IPS-NIHi7 (cell line): Measurements from ENCODE around the gene NRARP.
"Not testable (repeated sequence)": the region's sequence is repeated elsewhere in the genome, so short reads cannot be mapped to it uniquely, and the experiment has no call there.

Experiments used
- DNase-seq: peaks from one replicate; pipeline ENCODE4 v3.0.0; 2012; ENCODE audit warnings: mixed read lengths; ENCODE audit errors: extremely low spot score

NRARP gene, protein sequence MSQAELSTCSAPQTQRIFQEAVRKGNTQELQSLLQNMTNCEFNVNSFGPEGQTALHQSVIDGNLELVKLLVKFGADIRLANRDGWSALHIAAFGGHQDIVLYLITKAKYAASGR

DNA sequence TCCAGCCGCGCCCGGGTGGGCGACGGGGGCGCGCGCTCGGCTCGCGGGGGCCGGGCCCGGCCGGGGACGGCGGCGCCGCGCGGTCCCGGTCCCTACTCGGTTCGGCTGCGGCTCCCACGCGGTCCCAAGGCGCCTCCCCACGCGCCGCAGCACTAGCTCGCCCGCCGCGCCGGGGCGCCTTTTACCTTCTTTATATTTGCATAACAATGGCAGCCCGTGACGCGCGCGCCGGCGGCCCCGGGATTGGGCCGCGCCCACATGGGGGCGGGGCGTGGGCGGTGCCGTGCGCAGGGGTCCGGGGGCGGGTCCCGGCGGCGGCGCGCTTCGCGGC is at the start of gene NRARP:
Gene NRARP (minus strand): TSS at position 154 of the 331 bp plus-strand sequence. CDS start 343 bp downstream, outside the sequence.
- DNase-seq = peak; percentile 79

DNA sequence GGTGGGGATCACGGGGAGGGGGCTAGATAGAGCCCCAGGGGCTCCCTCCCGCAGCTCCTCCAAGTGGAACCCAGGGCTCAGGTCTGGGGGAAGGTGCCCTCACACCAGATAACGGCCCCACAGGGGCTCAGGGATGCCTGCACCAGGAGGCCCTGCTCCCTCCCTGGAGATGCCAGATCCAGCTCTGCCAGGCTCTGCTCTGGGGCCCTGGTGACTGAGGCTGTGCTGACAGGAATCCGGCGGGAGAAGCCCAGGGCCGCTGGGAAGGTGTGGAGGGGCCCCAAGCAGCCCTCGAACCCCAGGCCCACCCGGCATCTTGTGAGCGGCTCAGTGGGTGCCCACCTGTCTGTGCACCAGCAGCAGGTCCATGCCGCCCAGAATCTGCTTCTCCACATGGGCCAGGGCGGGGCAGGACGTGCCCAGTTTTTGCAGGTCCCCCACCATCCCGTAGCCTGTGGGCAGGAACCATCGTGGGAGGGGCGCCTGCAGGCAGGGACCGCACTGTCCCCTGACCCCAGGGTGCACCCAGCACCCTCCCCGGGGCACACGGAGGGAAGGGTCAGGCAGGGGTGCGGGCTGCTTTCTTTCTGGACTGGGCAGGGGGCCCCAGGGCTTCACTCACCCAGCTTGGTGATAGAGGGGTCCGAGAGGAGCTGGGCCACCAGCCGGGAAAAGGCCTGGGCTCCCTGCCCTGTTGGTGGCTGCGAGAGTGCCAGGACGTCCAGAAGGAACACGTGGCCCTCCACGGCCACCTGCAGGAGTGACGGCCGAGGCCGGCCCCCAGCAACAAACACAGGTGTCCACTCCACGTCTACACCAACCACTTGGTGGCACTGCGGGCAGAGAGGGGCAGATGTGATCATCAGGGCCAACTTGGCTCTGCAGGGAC is 48.9 kb upstream of the NRARP start:
- no peak for DNase-seq

DNA sequence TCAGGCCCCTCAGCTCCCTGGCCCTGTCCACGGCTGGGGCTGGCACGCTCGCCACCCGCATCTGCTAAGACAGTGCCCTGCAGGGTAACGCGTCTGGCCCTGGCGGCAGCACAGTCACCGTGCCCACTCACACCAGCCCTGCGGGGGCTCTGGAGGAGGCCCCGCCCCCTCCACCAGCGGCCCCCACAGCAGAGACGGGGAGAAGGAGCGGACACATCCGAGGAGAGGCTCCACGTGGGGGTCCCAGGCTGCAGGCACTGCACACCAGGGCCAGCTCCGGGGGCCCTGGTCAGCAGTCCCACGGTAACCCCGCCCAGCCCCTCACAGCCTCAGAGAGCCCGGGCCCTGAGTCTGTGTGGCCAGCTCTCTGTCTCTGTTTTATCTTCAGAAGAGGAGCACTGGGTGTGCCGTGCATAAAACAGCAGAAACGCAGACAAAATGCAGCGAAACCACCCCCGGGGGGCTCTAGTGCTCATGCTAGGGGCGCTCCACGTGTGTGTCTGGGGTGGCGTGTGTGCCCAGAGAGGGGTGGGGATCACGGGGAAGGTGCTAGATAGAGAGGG is 47.5 kb upstream of the NRARP start:
- no peak for DNase-seq

DNA sequence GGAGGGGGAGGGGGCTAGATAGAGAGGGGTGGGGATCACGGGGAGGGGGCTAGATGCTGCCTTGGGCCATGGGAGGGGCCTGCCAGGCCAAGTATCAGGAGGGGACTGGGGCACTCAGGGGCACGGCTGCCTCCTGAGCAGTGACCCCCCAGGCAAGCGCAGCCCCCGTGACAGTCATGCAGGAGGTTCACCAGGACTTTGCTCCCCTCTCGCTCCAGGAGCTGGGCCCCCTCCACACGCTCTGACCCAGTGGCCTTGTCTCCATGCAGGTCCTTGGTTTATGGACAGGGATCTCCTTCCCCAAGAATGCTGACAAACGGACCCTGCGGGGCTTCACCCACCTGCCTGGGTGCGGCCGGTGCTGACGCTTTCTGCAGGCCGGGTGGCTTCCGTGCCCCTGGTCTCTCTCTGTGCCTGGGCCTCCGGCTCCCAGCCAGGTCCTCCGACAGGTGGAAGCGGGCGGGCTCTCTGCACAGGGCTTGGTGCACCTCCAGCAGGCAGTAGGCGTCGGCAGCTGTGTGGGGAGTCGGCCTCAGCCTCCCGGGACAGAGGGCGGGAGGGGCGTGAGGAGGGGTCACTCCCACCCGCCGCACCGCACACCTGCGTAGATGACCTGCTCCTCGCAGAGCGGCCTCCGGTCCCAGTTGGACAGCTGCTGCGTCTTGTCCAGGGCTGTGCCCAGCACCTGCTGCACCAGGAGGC is 46.8 kb upstream of the NRARP start:
- no peak for DNase-seq

DNA sequence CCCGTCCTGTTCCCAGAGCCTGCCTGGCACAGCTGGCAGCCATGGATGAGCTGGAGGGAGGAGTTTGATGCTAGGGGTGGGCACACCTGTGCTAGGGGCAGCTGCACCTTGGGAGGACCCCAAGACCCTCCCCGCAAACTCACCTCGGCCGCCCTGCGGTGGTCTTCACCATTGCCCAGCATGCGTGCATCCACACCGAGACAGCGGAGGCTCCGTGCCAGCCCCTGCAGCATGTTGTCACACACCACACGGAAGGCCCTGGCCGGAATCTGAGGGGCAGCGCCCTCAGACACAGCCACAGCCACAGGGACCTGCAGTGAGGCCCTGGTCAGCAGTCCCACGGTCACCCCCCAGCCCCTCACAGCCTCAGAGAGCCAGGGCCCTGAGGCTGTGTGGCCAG is 45.9 kb upstream of the NRARP start:
- DNase-seq = no peak

DNA sequence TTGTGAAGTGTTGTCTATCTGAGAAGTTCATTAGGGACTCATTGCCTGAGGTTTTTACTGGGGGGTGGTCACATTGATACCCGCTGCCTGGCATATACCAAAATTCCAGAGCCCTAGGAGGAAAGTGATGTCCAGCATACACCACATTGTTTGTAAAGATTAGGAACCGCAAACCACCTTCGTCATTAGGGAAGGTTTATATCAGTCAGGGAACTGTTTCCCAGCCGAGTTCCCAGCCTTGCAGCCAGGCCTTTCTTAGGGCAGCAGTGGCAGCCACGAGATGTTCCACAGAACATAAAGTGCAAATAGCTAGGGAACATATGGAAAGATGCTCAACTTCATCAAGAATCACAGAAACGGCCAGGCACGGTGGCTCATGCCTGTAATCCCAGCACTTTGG is 40.4 kb upstream of the NRARP start:
- no peak for DNase-seq

DNA sequence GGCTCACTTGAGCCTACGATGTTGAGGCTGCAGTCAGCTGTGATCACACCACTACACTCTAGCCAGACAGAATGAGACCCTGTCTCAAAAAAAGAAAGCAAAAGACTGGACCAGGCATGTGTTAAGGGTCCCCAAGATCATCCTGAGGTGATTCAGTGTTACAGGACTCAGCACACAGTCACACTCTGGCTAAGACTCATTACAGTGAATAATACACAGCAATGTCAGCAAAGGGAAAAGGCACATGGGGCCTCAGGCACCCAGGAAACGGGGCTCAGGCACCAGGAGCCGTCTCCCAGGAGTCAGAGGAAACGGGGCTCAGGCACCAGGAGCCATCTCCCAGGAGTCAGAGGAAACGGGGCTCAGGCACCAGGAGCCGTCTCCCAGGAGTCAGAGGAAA is 39.2 kb upstream of the NRARP start:
- DNase-seq = no peak

DNA sequence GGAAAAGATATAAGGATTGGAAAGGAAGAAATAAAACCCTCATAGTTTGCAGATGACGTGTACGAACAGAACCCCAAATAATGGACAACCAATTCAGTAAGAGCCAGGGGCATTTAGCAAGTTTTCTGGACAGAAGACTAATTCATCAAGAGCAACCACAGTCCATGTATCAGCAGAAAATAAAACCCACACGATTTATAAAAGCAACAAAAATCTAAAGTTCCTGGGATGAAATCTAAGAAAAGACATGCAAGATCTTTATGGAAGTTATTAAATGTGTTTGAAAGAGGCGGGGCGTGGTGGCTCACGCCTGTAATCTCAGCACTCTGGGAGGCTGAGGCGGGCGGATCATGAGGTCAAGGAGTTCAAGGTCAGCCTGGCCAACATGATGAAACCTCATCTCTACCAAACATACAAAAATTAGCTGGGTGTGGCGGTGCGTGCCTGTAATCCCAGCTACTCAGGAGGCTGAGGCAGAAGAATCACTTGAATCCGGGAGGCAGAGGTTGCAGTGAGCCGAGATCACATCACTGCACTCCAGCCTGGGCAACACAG is 37.9 kb upstream of the NRARP start:
- not testable (repeated sequence) for DNase-seq

DNA sequence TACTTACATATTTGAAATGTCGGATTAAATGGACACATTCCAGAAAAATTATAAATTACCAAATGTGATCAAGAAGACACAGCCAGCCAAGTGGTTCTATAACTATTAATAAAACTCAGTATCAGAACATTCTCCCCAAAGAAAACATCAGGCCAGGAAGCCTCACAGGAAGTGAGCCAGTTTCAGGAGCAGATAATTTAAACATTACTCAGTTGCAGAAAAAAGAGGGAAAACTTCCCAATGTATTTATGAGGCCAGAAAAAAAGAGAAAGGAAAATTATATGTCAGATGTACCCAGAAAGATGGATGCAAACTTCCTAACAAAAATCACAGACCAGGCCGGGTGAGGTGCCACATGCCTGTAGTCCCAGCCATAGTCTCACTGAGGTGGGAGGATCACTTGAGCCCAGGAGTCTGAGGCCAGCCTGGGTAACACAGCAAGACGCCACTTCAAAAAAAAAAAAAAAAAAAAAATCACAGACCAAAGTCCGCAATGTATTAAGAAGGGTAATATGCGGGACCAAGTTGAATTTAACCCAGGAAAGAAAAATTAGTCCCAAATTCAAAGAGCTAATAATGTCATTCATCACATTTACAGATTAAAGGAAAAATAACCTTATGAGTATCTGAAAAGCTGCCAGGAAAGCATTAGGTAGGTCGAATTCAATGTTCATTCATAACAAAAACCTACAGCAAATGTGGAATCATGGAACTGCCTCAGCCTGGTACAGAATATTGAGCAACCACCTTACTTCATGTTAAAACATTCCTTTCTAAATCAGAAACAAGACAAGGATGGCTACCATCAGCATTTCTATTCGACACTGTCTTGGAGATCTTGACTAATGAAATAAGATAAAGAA is 37.2 kb upstream of the NRARP start:
- no peak for DNase-seq

DNA sequence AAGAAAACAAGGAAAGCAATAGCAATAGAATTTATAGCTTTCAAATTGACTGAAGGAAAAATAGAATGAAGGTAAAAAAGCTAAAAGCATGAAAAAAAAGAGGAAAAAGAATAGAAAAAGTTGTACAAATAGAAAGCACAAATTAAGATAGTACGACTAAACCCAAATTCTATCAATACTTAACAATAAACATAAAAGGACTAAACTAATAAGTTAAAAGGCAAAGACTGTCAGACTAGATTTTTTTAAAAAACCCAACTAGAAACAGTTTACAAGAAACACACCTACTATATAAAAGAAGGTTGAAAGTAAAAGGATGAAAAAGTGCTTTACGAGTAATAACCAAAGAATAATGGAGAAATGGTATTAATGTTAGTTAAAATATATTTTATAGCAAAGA is 34.7 kb upstream of the NRARP start:
- no peak for DNase-seq

DNA sequence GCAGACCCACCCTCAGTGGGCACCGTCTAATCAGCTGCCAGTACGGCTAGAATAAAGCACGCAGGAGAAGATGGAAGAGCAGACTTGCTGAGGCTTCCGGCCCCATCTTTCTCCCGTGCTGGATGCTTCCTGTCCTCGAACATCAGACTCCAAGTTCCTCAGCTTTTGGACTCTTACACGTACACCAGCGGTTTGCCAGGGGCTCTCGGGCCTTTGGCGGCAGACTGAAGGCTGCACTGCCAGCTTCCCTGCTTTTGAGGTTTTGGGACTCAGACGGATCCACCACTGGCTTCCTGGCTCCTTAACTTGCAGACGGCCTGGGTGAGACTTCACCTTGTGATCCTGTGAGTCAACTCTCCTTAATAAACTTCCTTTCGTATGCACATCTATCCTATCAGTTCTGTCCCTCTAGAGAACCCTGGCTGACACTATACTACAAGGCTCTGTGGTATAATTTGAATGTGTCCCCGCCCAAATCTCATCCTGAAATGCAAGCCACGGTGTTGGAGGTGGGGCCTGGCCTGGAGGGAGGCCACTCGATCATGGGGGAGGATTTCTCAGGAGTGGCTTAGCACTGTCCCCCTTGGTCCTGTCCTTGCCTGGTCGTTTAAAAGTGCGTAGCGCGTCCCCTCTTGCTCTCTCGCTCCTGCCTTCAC is 31.1 kb upstream of the NRARP start:
- DNase-seq = no peak

DNA sequence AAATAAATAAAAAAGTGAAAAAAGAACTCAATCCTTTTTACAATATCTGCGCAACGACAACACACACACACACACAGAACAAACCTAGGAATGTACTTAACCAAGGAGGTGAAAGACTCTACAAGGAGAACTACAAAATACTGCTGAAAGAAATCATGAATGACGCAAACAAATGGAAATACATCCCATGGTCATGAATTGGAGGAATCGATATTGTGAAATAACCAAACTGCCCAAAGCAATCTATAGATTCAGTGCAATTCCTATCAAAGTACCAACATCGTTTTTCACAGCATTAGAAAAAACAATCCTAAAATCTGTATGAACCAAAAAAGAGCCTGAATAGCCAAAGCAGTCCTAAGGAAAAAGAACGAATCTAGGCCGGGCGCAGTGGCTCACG is 29.9 kb upstream of the NRARP start:
- DNase-seq = no peak

DNA sequence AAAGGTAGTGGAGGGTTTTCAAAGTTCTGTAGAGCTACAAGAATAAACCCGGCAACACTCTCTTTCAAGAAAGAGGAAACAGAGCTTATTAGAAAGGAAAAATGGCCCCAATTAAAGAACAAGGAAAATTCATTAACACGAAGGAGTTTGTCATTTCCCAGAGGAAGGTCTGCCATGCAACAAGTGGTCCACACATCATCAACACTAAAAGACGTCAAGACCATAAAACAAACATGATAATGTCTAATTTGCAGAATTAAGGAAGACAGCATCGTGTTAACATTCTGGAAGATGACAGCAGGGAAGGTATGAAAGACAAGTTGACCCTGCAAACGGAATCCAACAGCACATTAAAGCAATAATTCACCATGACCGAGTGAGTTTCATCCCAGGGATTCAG is 28.6 kb upstream of the NRARP start:
- no peak for DNase-seq

DNA sequence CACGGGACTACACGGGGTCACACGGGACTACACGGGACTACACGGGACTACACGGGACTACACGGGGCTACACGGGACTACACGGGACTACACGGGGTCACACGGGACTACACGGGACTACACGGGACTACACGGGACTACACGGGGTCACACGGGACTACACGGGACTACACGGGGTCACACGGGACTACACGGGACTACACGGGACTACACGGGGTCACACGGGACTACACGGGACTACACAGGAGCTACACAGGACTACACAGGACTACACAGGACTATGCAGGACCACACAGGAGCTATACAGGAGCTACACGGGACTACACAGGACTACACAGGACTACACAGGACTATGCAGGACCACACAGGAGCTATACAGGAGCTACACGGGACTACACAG is 27.5 kb upstream of the NRARP start:
- DNase-seq = not testable (repeated sequence)

DNA sequence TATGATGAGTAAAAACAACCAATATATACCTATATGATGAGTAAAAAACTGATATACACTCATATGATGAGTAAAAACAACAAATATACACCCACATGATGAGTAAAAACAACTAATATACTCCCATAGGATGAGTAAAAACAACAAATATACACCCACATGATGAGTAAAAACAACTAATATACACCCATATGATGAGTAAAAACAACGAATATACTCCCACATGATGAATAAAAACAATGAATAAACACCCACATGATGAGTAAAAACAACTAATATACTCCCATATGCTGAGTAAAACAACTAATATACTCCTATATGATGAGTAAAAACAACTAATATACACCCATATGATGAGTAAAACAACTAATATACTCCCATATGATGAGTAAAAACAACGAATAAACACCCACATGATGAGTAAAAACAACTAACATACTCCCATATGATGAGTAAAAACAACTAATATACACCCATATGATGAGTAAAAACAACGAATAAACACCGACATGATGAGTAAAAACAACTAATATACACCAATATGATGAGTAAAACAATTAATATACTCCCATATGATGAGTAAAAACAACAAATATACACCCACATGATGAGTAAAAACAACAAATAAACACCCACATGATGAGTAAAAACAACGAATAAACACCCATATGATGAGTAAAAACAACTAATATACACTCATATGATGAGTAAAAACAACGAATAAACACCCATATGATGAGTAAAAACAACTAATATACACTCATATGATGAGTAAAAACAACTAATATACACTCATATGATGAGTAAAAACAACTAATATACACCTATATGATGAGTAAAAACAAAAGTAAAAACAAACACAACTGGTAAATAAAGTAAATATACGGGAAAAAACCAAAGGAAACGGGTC is 25.8 kb upstream of the NRARP start:
- DNase-seq = not testable (repeated sequence)

DNA sequence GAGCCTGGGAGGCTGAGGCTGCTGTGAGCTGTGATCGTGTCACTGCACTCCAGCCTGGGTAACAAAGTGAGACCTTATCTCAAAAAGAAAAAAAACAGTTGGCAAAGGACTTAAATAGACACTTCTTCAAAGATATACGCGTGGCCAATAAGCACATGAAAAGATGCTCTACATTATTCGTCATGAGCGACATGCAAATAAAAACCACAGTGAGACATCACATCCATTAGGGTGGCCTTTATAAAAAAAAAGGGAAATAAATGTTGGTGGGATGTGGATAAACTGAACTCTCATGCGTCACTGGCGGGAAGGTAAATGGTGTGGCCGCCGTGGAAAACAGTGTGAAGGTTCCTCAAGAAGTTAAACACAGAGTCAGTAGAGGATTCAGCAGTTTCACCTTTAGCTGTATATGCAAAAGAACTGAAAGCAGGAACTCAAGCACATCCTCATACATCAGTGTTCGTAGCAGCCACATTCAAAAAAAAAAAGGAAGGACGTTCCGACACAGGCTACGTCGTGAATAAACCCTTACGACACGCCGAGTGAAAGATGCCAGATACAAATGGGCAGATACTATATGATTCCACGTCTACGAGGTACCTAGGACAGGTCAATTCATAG is 24.5 kb upstream of the NRARP start:
- DNase-seq = no peak

DNA sequence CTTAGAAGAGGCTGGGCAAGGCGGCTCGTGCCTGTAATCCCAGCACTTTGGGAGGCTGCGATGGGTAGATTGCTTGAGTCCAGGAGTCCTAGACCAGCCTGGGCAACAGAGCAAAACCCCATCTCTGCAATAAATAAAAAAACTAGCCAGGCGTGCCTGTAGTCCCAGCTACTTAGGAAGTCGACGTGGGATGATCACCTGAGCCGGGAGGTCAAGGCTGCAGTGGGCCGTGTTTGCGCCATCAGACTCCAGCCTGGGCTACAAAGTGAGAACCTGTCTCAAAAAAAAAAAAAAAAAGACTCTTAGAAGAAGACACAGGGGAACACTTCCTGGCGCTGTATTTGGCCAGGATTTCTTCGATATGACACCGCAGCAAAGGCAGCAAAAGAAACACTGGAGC is 23.7 kb upstream of the NRARP start:
- no peak for DNase-seq

DNA sequence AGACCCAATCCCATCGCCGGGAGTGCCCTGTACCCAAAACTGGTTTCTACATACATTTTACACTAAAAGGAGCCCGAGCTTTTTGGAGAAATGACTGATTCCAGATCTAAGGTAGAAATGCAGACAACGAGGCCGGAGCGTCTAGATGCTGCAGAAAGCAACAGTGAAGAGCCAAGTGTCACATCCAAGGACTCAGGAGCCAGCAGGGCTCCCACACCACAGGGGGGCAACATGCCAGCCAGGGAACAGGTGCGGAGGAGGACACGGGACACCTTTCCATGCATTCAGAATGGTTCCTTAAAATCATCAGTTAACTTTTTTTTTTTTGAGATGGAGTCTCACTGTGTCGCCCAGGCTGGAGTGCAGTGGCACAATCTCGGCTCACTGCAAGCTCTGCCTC is 23.1 kb upstream of the NRARP start:
- DNase-seq = no peak
